Activated CD4-positive, alpha-beta T cell treated with anti-CD3 and anti-CD28 coated beads, Interleukin-2, amount 10 ng/mL, durations not matched to agents 24 days and 14 days (primary cell): Measurements from ENCODE around the gene C19orf33. TPM values are rescaled to one million over a fixed set of nuclear protein-coding genes. Genes with fewer than 3 reads are reported as not detected.
"Not testable (repeated sequence)": the region's sequence is repeated elsewhere in the genome, so short reads cannot be mapped to it uniquely, and the experiment has no call there.

Experiments used
- DNase-seq: peaks from one replicate; pipeline ENCODE4 v3.0.0; 2022
- H3K27ac Mint-ChIP-seq: one replicate; pipeline ENCODE4 v1.8.0; 2022; ENCODE audit warnings: mild to moderate bottlenecking, mixed read lengths
- H3K27me3 Mint-ChIP-seq: one replicate; pipeline ENCODE4 v1.8.0; 2022; ENCODE audit warnings: mixed read lengths
- H3K36me3 Mint-ChIP-seq: one replicate; pipeline ENCODE4 v1.8.0; 2022; ENCODE audit warnings: low read depth, mild to moderate bottlenecking, mixed read lengths
- H3K4me1 Mint-ChIP-seq: one replicate; pipeline ENCODE4 v1.8.0; 2021; ENCODE audit warnings: mixed read lengths
- H3K4me3 Mint-ChIP-seq: one replicate; pipeline ENCODE4 v1.8.0; 2022; ENCODE audit warnings: mild to moderate bottlenecking, moderate library complexity, mixed read lengths
- H3K9me3 Mint-ChIP-seq: one replicate; pipeline ENCODE4 v1.8.0; 2021; ENCODE audit warnings: mixed read lengths
- intact Hi-C: fragments of 100-400 bp; cut with micrococcal nuclease; formaldehyde crosslinking; loops from one replicate; pipeline ENCODE4 v1.15.1; 2023
- total RNA-seq: library from RNA; stranded (reverse); gene quantifications from 2 replicates; pipeline ENCODE4 v1.2.3, GENCODE V29; 2022

Gene C19orf33
- total RNA-seq = 0.52 TPM in 1 of 2 replicates, not detected in the other

GRCh38 chr19:38303517-38304351 is at the start of gene C19orf33:
Gene C19orf33, plus strand, starts transcription at chr19:38304251. Its CDS starts 11 bp downstream, at chr19:38304262.
- no peak within 1 kb of the TSS for H3K4me3 Mint-ChIP-seq
- no peaks in the 10 kb centered on the region for H3K27me3 Mint-ChIP-seq
- H3K9me3 Mint-ChIP-seq = no peaks in the 10 kb centered on the region
- intact Hi-C loops = no loop called here
- H3K27ac Mint-ChIP-seq = no peak within 1 kb of the TSS
- peaks cover 13% of the 10 kb centered on the region for H3K36me3 Mint-ChIP-seq
- no peak for DNase-seq
- no peaks in the 10 kb centered on the region for H3K4me1 Mint-ChIP-seq

GRCh38 chr19:38255383-38256014 is 48.6 kb upstream of the C19orf33 start:
- Mint-ChIP-seq H3K9me3 (no peaks in the 10 kb centered on the region), H3K27me3 (peaks cover 12% of the 10 kb centered on the region), H3K4me3 (peak overlapping the region; percentile 89), H3K36me3 (peaks cover 6% of the 10 kb centered on the region), H3K4me1 (peaks cover 28% of the 10 kb centered on the region), H3K27ac (peak overlapping the region; percentile 80)
- intact Hi-C loops = loop anchor here (1.0 kb wide), 1 partner anchor 9 kb away; the partner anchor contains the start of gene SPINT2
- peak; percentile 66 for DNase-seq

DNA sequence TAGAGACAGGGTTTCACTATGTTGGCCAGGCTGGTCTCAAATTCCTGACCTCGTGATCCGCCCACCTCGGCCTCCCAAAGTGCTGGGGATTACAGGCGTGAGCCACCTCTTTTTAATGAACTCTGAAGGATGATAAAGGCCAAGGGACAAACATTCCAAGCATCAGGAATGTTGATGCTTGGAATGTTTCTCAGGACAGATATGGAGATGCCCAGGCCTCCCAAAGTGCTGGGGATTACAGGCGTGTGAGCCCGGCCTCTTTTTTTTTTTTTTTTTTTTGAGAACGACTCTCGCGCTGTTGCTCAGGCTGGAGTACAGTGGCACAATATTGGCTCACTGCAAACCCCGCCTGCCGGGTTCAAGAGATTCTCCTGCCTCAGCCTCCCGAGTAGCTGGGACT is 42.1 kb upstream of the C19orf33 start:
- H3K27ac Mint-ChIP-seq, DNase-seq, H3K36me3 Mint-ChIP-seq, intact Hi-C loops, H3K4me3 Mint-ChIP-seq, H3K9me3 Mint-ChIP-seq, H3K27me3 Mint-ChIP-seq: not testable (repeated sequence)
- H3K4me1 Mint-ChIP-seq = peaks cover 31% of the 10 kb centered on the region

DNA sequence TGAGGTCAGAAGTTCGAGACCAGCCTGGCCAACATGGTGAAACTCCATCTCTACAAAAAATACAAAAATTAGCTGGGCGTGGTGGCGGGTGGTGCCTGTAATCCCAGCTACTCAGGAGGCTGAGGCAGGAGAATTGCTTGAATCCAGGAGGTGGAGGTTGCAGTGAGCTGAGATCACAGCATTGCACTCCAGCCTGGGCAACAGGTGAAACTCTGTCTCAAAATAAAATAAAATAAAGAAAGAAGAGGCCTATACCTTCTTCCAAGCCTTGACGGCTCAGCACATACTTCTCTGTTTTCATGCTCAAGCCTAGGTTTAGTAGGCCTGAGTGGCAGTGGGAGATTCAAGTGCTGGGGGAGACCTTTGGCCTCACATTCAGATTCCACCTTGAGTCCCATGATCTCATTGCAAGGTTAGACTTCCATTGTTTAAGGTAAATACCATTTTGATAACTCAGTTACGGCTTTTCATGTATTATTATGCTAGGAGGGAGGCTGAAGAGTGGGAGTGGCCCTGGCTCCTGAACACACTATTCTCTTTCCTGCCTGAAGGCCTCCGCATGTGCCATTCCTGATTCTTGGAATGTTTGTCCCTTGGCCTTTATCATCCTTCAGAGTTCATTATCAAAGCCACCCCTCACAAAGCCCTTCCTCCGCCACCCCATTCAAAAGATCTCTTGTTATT is 41.3 kb upstream of the C19orf33 start:
- Mint-ChIP-seq H3K27ac (peak overlapping the region; percentile 80), H3K9me3 (no peaks in the 10 kb centered on the region), H3K4me1 (peaks cover 37% of the 10 kb centered on the region), H3K27me3 (no peaks in the 10 kb centered on the region), H3K36me3 (peaks cover 3% of the 10 kb centered on the region), H3K4me3 (peak overlapping the region; percentile 88)
- intact Hi-C loops = no loop called here
- no peak for DNase-seq

- Mint-ChIP-seq H3K36me3 (peaks cover 3% of the 10 kb centered on the region), H3K27ac (peak overlapping the region; percentile 95), H3K9me3 (no peaks in the 10 kb centered on the region), H3K4me3 (peak overlapping the region; percentile 88), H3K27me3 (no peaks in the 10 kb centered on the region), H3K4me1 (peaks cover 39% of the 10 kb centered on the region)
- intact Hi-C loops = loop anchor here (1.0 to 2.0 kb wide), 3 partner anchors 8 to 71 kb away; partner anchors contain the start of genes CATSPERG and PPP1R14A
- peak; percentile 94 for DNase-seq
These were observed 40.2 kb upstream of the C19orf33 start for GRCh38 chr19:38263689-38264485.

- H3K9me3 Mint-ChIP-seq = no peaks in the 10 kb centered on the region
- peak within 1 kb of the TSS; percentile 95 for H3K27ac Mint-ChIP-seq
- peaks cover 3% of the 10 kb centered on the region for H3K36me3 Mint-ChIP-seq
- H3K4me1 Mint-ChIP-seq = peaks cover 37% of the 10 kb centered on the region
- DNase-seq = peak; percentile 66
- peak within 1 kb of the TSS; percentile 88 for H3K4me3 Mint-ChIP-seq
- intact Hi-C loops = loop anchor here (1.0 to 2.0 kb wide), 3 partner anchors 8 to 71 kb away; partner anchors contain the start of genes CATSPERG and PPP1R14A
- H3K27me3 Mint-ChIP-seq = no peaks in the 10 kb centered on the region
These were observed 39.4 kb upstream of the C19orf33 start, which contains the start of gene SPINT2 for GRCh38 chr19:38264486-38265212. Gene SPINT2, plus strand, starts transcription at chr19:38264573. Its CDS starts 320 bp downstream, at chr19:38264893.

- intact Hi-C loops = loop anchor here (2.0 kb wide), 1 partner anchor 51 kb away; no protein-coding TSS in a partner anchor
- peak overlapping the region; percentile 75 for H3K27ac Mint-ChIP-seq
- H3K9me3 Mint-ChIP-seq = no peaks in the 10 kb centered on the region
- DNase-seq = peak; percentile 64
- no peaks in the 10 kb centered on the region for H3K27me3 Mint-ChIP-seq
- peaks cover 41% of the 10 kb centered on the region for H3K4me1 Mint-ChIP-seq
- H3K4me3 Mint-ChIP-seq = peak overlapping the region; percentile 88
- H3K36me3 Mint-ChIP-seq = peaks cover 3% of the 10 kb centered on the region
These were observed 38.7 kb upstream of the C19orf33 start for GRCh38 chr19:38265213-38265861.

GRCh38 chr19:38265921-38266429 is 38.1 kb upstream of the C19orf33 start:
- H3K4me3 Mint-ChIP-seq = peak overlapping the region; percentile 88
- peaks cover 42% of the 10 kb centered on the region for H3K4me1 Mint-ChIP-seq
- peak overlapping the region; percentile 75 for H3K27ac Mint-ChIP-seq
- intact Hi-C loops = loop anchor here (2.0 kb wide), 1 partner anchor 51 kb away; no protein-coding TSS in a partner anchor
- H3K27me3 Mint-ChIP-seq = no peaks in the 10 kb centered on the region
- H3K9me3 Mint-ChIP-seq = no peaks in the 10 kb centered on the region
- no peak for DNase-seq
- peaks cover 5% of the 10 kb centered on the region for H3K36me3 Mint-ChIP-seq

- H3K27ac Mint-ChIP-seq = peak overlapping the region; percentile 73
- no peak for DNase-seq
- H3K4me3 Mint-ChIP-seq = peak overlapping the region; percentile 6
- peaks cover 42% of the 10 kb centered on the region for H3K4me1 Mint-ChIP-seq
- H3K27me3 Mint-ChIP-seq = no peaks in the 10 kb centered on the region
- H3K9me3 Mint-ChIP-seq = no peaks in the 10 kb centered on the region
- intact Hi-C loops = no loop called here
- peaks cover 5% of the 10 kb centered on the region for H3K36me3 Mint-ChIP-seq
These were observed 37.0 kb upstream of the C19orf33 start for GRCh38 chr19:38266981-38267597.

DNA sequence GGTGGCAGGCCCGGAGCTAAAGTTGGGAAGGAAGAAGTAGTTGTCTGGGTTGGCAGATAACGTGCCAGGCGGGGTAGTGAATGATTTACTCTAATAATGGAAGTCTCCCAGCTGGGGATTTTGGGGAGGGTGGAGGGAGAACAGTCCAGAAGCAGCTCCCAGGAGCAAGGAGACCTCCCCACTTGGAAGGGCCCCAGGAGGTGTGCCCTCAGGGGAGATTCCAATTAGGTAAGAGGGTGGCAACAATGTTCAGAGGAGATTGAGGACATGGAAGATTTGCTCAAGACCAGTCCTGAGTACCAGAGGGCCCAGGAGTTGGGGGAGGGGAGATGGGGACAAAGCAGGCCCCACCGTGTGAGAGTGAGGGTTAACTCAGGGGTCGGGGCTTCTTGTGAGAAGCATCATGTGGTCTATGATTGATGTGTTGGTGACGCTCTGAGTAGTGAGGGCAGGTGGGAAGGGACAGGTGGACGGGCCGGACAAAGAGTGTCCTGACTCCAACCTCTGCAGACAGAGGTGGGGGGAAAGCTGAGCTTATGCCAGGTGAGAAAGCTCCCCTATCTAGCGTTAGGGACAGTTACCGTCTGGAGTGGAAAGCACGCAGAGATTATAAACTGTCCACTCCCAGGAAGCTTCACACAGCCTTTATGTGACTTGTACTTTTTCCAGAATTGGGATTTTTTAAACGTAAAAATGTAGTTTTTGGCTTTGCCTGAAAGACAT is 36.1 kb upstream of the C19orf33 start:
- Mint-ChIP-seq H3K4me3 (no peak overlapping the region), H3K27me3 (no peaks in the 10 kb centered on the region), H3K27ac (peak overlapping the region; percentile 73), H3K9me3 (no peaks in the 10 kb centered on the region), H3K4me1 (peaks cover 40% of the 10 kb centered on the region), H3K36me3 (peaks cover 5% of the 10 kb centered on the region)
- intact Hi-C loops = no loop called here
- DNase-seq = no peak

- Mint-ChIP-seq H3K27ac (no peak overlapping the region), H3K27me3 (no peaks in the 10 kb centered on the region), H3K4me3 (no peak overlapping the region), H3K4me1 (peaks cover 36% of the 10 kb centered on the region), H3K9me3 (no peaks in the 10 kb centered on the region), H3K36me3 (peaks cover 5% of the 10 kb centered on the region)
- intact Hi-C loops = no loop called here
- no peak for DNase-seq
These were observed 35.5 kb upstream of the C19orf33 start for GRCh38 chr19:38268539-38268938.
